GM18951 (cell line): ENCODE measurements around the gene PRKCA.

ENCODE experiments used
- POLR2A ChIP-seq: IDR thresholded peaks from 4 replicates; pipeline ENCODE4 v1.6.1; 2011; ENCODE audit warnings: mild to moderate bottlenecking; ENCODE audit not compliant: insufficient read length, insufficient read depth; ENCODE audit errors: extremely low read depth
- in situ Hi-C: fragments of 300-500 bp; cut with MboI; formaldehyde crosslinking; loops from one replicate; pipeline ENCODE4 v1.12.0; 2022; ENCODE audit warnings: low sequenced_read_pairs, mixed read lengths, inconsistent platforms; ENCODE audit not compliant: unreplicated experiment

Gene PRKCA

GRCh38 chr17:66400698-66401097, 98.3 kb downstream of the PRKCA start:
- in situ Hi-C loops: no loop called here
- TF ChIP-seq POLR2A: no peak

- in situ Hi-C loops: no loop called here
- no peak for TF ChIP-seq POLR2A
Observed at GRCh38 chr17:66401364-66401763, 99.0 kb downstream of the PRKCA start.

DNA sequence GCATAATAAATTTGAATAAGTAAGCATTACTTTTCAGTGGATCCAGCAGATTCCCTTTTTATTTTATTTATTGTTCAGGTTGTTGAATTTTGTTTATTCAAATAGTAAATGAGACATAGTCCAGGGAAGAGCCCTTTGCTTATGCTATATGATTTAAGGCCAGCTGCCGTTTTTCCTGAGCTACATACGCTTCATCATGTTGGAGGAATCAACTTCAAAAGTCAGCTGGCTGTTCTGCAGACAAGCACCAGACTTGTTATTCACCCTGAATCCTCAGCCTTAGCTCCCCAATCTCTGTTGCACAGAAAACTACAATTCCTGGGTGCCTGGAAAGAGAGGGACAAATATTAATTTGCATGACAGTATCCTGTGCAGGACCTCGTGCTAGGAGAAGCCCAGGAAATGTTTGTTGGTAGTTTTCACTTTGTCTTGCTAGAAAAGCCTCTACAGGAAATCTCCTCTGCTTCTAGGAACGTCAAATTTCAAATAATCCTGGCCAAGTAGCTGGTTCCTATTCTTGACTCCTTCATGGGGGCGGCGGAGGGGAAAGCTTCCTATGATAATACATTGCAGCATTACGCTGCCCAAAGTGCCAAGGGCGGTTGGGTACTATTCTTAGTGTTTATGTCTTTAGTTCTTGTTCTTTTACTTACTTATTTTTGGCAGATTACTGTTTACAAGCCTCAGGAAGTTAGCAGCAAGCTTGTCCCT, 101.6 kb downstream of the PRKCA start:
- TF ChIP-seq POLR2A: no peak
- in situ Hi-C loops: no loop called here

DNA sequence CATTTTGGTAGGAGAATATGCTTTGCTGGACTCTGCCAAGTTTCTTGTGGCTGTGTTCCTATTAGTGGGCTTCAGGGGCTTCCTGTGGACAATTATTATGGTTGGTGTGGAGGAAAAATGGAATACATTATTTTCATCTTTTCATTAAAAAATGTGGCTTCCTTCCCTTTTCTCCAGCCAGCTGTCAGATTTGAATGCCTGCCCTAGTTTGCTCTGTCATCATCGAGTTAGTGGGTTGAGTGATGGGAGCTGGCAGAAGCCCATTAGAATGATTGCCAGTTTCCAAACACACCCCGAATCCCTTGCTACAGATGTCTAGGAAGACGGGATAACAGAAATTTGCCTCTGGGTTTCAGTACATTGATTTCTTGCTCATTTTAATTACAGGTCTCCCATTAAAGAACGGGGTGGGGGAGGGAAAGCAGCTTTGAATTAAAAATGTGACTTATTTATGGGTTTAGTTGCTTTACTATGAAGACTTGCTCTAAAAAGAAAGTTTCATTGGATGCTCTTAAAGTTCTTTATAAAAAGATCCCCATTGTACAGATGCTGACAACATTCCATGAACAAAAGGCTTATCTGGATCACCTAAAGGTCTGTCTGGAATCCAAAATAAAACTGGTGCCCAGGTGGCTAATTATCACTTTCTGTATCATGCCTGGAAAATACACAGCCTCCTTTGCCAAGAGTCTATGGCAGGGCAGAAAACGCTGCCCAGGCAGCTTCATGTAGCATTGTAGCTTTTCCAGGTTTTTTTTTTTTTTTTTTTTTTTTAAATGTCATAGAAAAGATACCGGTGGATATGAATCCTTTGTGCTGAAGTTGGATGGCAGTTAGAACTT, 103.6 kb downstream of the PRKCA start:
- TF ChIP-seq POLR2A: no peak
- in situ Hi-C loops: no loop called here

DNA sequence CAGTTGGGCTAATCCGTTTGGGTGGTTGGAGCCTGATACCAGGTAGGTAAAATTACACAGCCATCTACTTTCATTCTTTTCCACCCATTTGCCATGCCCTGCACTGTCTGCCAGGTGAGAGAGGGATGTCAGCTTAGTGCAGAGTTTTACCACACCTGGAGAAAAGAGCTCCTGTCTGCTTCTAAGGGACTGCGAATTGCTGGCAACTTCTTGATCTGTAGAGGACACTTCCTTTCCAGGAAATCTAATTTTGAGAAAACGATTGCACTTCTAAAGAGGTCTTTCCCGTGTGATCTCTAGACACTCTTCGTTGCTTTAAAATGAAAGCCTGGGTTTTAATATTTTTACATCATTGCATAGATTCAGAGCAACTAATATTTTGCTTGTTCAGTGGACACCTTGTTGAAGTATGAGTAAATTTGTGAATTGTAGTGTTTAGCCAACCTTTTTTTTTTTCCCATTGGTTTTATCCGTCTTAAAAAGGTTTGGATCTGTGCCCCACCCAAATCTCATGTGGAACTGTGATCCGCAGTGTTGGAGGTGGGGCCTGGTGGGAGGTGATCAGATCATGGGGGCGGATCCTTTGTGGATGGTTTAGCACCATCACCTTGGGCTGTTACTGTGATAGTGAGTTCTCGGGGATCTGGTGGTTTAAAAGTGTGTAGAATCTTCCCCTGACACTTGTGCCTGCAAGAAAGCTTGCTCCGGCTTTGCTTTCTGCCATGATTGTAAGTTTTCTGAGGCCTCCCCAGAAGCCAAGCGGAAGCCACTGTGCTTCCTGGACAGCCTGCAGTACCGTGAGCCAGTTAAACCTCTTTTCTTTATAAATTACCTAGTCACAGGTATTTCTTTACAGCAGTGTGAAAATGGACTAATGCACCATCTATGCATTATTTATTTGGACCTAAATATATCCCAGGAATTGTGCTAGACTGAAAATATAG, 104.6 kb downstream of the PRKCA start:
- TF ChIP-seq POLR2A: no peak
- in situ Hi-C loops: no loop called here

DNA sequence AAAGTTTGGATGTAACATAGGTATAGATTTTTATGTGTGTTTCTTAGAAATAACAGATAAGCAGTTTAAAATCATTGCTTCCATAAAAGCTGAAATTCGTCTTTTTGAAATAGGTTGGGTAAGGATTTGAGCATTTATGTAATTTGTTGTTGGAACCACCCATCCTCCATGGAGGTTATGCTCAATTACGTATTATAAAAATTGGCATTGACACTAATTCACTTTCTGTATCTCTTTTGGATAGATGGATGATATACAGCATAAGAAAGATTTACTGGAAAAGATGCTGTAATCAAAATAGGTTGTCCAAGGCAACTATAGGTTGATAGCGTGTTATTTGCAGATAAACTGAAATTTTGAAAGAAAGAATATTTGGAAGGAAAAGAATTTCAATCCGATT, 105.5 kb downstream of the PRKCA start:
- in situ Hi-C loops: no loop called here

GRCh38 chr17:66411520-66411919, 109.1 kb downstream of the PRKCA start:
- in situ Hi-C loops: no loop called here

More for the DNA sequence above, 105.5 kb downstream of the PRKCA start:
- no peak for TF ChIP-seq POLR2A

DNA sequence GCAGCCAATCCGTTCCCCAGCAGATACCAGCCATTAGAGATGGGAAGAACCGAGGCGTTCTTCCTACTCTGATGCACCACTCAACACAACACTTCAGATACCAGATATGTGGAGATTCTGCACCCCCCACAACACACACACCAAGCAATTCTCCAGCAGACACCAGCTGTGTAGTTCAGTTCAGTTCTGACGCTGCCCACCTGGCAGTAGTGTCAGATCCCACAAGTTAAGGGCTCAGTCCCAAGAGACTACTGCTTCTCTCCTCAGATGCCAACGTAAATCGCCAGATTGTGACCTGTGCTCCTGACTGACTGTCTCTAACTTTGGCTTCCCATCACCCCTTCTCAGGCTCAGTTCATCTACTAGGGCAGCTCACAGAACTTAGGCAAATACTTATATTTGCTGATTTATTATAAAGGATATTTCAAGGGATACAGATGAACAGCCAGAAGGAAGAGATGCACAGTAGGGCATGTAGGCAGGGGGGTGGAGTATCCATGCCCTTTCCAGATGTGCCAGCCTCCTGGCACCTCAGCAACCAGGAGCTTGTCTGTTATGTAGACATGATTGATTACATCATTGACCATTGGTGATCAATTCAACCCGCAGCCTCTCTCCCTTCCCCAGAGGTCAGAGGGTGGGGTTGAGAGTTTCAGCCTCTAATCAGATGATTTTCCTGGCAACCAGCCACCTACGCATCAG, 110.6 kb downstream of the PRKCA start:
- TF ChIP-seq POLR2A: no peak
- in situ Hi-C loops: no loop called here

More at GRCh38 chr17:66411520-66411919, 109.1 kb downstream of the PRKCA start:
- no peak for TF ChIP-seq POLR2A

- no peak for TF ChIP-seq POLR2A
- in situ Hi-C loops: no loop called here
Observed at GRCh38 chr17:66413559-66414520, 111.4 kb downstream of the PRKCA start.

DNA sequence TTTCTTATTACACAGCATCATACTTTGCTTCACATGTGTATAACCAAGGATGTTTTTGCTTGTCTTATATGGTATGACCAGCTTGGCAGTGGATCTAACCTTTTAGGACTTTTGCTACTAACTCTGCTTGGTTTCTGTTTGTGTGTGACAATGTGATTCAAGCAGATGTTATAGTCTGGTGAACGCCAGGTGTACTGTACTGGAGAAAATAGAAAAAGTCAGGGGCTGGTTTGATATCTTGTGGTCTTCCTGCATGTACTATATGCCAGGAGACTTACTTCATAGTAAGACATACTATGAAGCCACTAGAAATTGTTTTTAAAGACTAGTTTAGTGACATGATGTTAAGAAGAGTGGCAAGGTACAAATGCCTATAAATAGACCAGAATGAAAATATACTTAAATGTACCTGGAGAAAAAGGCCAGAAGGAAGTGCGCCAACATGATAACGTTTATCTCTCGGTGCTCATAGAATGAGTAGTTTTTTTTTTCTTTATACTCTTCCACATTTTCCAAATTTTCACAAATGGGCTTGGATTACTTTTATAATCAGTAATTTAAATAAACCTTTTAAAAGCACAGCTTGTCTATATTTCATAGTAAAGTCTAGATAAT, 112.3 kb downstream of the PRKCA start:
- in situ Hi-C loops: no loop called here
- TF ChIP-seq POLR2A: no peak
